Smooth muscle cell (in vitro differentiated cells): ENCODE measurements around the gene KIF4A. TPM values are rescaled to one million over a fixed set of nuclear protein-coding genes. Genes with fewer than 3 reads are reported as not detected.

Experiments
- DNase-seq: peaks from one replicate; lab custom pipeline; 2025; ENCODE audit not compliant: unreplicated experiment; lab: John Stamatoyannopoulos, UW
- H2AFZ ChIP-seq: fragments of 200-600 bp; sonication (generic); 2 replicates; pipeline ENCODE4 v1.6.0; 2016; ENCODE audit warnings: antibody characterized with exemption, low read depth, mild to moderate bottlenecking
- H3F3A ChIP-seq: fragments of 200-600 bp; sonication (generic); 2 replicates; pipeline ENCODE4 v1.6.0; 2017; ENCODE audit warnings: antibody characterized with exemption, low read depth
- H3K27ac ChIP-seq: fragments of 200-600 bp; sonication (generic); 2 replicates; pipeline ENCODE4 v1.5.1; 2016; ENCODE audit warnings: low read depth, mild to moderate bottlenecking
- H3K27me3 ChIP-seq: fragments of 200-600 bp; sonication (generic); 2 replicates; pipeline ENCODE4 v1.6.1; 2016; ENCODE audit warnings: low read depth, mild to moderate bottlenecking
- H3K36me3 ChIP-seq: fragments of 200-600 bp; sonication (generic); 2 replicates; pipeline ENCODE4 v1.5.1; 2016; ENCODE audit warnings: low read depth
- H3K4me1 ChIP-seq: fragments of 200-600 bp; sonication (generic); 2 replicates; pipeline ENCODE4 v1.5.1; 2016; ENCODE audit warnings: low read depth
- H3K4me2 ChIP-seq: fragments of 200-600 bp; sonication (generic); 2 replicates; pipeline ENCODE4 v1.6.0; 2016; ENCODE audit warnings: mild to moderate bottlenecking
- H3K4me3 ChIP-seq: fragments of 200-600 bp; sonication (generic); 2 replicates; pipeline ENCODE4 v1.5.1; 2016; ENCODE audit warnings: mild to moderate bottlenecking
- H3K79me2 ChIP-seq: fragments of 200-600 bp; sonication (generic); 2 replicates; pipeline ENCODE4 v1.6.0; 2016; ENCODE audit warnings: low read depth, mild to moderate bottlenecking
- H3K9ac ChIP-seq: fragments of 200-600 bp; sonication (generic); 2 replicates; pipeline ENCODE4 v1.6.0; 2016; ENCODE audit warnings: low read depth
- H3K9me3 ChIP-seq: fragments of 200-600 bp; sonication (generic); replicated peaks from 2 replicates; pipeline ENCODE4 v1.5.1; 2016; ENCODE audit warnings: low read depth
- H4K20me1 ChIP-seq: fragments of 200-600 bp; sonication (generic); 2 replicates; pipeline ENCODE4 v1.6.0; 2016; ENCODE audit warnings: low read depth
- WGBS: methylation state at CpG from one replicate; pipeline ENCODE4 v1.1.7; 2016; ENCODE audit warnings: low lambda C conversion rate; 5-methylcytosine and 5-hydroxymethylcytosine counted together
- polyA plus RNA-seq: library from polyadenylated mRNA; unstranded; fragments of >200 nt; fragmentation: Nextera tagmentation; extraction: Ambion mirVana; gene quantifications from 2 replicates; pipeline ENCODE4 v1.2.1, GENCODE V29; 2016
- total RNA-seq: library from RNA; depleted of rRNA; stranded (reverse); fragments of >200 nt; gene quantifications from 2 replicates; pipeline ENCODE4 v1.2.3, GENCODE V29; 2014
- TF ChIP-seq, protein P1 (sequence below): fragments of 200-600 bp; sonication (generic); IDR thresholded peaks from 2 replicates; pipeline ENCODE4 v1.5.1; 2017; ENCODE audit warnings: borderline replicate concordance, mild to moderate bottlenecking, antibody characterized with exemption; ENCODE audit not compliant: insufficient read depth, poor library complexity, severe bottlenecking

The KIF4A gene
- total and polyA plus RNA-seq, 2 experiments from 2014 or later: 1.8 to 5.9 TPM

DNA sequence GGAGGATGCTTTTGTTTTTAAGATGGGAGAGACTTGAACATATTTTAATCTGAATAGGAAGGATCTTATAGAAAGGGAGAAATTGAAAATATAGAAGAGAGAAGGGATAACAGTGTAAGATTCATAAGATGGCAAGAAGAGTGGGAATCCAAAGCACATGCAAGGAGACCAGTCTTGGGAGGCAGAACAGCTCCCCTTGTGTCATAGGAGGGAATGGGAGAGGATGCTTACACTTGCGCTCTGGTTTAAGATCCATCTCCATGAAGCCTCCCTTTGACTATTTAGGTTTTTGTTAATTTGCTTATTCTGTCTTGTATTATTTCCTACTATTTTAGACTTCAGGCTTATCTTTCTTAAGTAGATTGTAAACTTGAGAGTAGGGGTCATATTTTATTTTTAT, 42.7 kb downstream of the KIF4A start:
- DNase-seq: no peak
- Histone ChIP-seq H3K4me3 (no peak overlapping the region), H3K27ac (no peak overlapping the region), H3K27me3 (no peaks in the 10 kb centered on the region), H3K36me3 (no peaks in the 10 kb centered on the region), H3K4me2 (no peak overlapping the region), H4K20me1 (no peaks in the 10 kb centered on the region), H3K4me1 (no peaks in the 10 kb centered on the region), H3F3A (no peaks in the 10 kb centered on the region), H3K9me3 (no peaks in the 10 kb centered on the region), H3K79me2 (no peaks in the 10 kb centered on the region), H2AFZ (no peak overlapping the region), H3K9ac (no peak overlapping the region)
- 95% methylated on average over 1 of the region's 1 CpG for WGBS
- TF ChIP-seq, protein P1, sequence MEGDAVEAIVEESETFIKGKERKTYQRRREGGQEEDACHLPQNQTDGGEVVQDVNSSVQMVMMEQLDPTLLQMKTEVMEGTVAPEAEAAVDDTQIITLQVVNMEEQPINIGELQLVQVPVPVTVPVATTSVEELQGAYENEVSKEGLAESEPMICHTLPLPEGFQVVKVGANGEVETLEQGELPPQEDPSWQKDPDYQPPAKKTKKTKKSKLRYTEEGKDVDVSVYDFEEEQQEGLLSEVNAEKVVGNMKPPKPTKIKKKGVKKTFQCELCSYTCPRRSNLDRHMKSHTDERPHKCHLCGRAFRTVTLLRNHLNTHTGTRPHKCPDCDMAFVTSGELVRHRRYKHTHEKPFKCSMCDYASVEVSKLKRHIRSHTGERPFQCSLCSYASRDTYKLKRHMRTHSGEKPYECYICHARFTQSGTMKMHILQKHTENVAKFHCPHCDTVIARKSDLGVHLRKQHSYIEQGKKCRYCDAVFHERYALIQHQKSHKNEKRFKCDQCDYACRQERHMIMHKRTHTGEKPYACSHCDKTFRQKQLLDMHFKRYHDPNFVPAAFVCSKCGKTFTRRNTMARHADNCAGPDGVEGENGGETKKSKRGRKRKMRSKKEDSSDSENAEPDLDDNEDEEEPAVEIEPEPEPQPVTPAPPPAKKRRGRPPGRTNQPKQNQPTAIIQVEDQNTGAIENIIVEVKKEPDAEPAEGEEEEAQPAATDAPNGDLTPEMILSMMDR: no peak

DNA sequence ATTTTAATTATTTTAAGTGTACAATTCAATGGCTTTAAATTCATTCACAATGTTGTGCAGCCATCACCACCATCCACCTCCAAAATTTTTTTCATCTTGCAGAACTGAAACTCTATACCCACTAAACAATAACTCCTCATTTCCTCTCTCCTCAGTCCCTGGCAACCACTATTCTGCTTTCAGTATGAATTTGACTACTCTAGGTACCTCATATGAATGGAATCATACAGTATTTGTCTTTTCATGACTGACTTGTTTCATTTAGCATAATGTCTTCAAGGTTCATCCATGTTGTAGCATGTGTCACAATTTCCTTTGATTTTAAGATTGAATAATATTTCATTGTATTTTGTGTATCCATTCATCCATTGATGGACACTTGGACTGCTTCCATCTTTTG, 46.9 kb downstream of the KIF4A start:
- H3K79me2 ChIP-seq: no peaks in the 10 kb centered on the region
- no peak overlapping the region for H2AFZ ChIP-seq
- H3K4me1 ChIP-seq: no peaks in the 10 kb centered on the region
- no peak overlapping the region for H3K9ac ChIP-seq
- H3K27ac ChIP-seq: no peak overlapping the region
- no peaks in the 10 kb centered on the region for H3K9me3 ChIP-seq
- TF ChIP-seq, protein P1: no peak
- H4K20me1 ChIP-seq: no peaks in the 10 kb centered on the region
- no peak overlapping the region for H3K4me3 ChIP-seq
- no peaks in the 10 kb centered on the region for H3F3A ChIP-seq
- no peaks in the 10 kb centered on the region for H3K27me3 ChIP-seq
- H3K36me3 ChIP-seq: no peaks in the 10 kb centered on the region
- no peak overlapping the region for H3K4me2 ChIP-seq
- DNase-seq: no peak

DNA sequence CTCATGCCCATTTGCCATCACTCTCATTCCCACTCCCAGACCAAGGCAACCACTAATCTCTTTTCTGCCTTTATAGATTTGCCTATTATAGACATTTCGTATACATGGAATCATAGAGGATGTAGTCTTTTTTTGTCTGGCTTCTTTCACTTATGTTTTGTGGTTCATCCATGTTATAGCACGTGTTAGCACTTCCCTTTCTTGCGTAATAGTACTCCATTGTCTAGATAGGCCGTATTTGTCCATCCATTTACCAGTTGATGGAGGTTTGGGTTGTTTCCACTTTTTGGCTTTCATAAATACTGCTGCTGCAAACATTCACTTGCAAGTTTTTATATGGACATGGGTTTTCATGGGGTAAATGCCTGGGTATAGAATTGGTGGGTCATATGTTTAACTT, 48.4 kb downstream of the KIF4A start:
- 82% methylated on average over 4 of the region's 4 CpGs for WGBS
- DNase-seq: no peak
- Histone ChIP-seq H3K27me3 (no peaks in the 10 kb centered on the region), H3K4me2 (no peak overlapping the region), H3K4me1 (no peaks in the 10 kb centered on the region), H4K20me1 (no peaks in the 10 kb centered on the region), H3K4me3 (no peak overlapping the region), H3F3A (no peaks in the 10 kb centered on the region), H3K9ac (no peak overlapping the region), H3K36me3 (no peaks in the 10 kb centered on the region), H2AFZ (no peak overlapping the region), H3K27ac (no peak overlapping the region), H3K79me2 (no peaks in the 10 kb centered on the region), H3K9me3 (no peaks in the 10 kb centered on the region)
- TF ChIP-seq, protein P1: no peak

DNA sequence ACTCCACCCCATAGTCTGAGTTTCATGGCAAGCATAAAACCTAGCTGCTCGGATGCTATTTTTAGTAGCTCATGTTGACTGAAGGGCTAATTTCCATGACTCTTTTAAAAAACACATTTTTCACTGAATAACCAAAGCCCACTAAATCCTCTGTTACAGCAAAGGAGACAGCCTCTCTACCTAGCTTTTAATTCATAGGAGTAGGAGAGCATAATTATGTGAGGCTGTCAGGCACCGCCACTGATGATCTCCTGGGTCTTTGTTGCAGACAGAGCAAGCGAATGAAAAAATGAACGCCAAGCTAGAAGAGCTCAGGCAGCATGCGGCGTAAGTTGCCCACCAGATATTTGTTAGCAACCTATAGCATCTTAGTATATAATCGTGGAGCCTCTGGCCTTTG, 53.5 kb downstream of the KIF4A start:
- Histone ChIP-seq H3K27ac (no peak overlapping the region), H3F3A (no peaks in the 10 kb centered on the region), H3K4me3 (no peak overlapping the region), H2AFZ (no peak overlapping the region), H3K4me2 (no peak overlapping the region), H3K9me3 (no peaks in the 10 kb centered on the region), H3K79me2 (no peaks in the 10 kb centered on the region), H3K4me1 (no peaks in the 10 kb centered on the region), H3K36me3 (no peaks in the 10 kb centered on the region), H3K9ac (no peak overlapping the region), H3K27me3 (no peaks in the 10 kb centered on the region), H4K20me1 (no peaks in the 10 kb centered on the region)
- WGBS: 84% methylated on average over 7 of the region's 7 CpGs
- DNase-seq: no peak
- TF ChIP-seq, protein P1: no peak
